ENCODE measurements around the gene MT3. TPM values are rescaled to one million over a fixed set of nuclear protein-coding genes. Genes with fewer than 3 reads are reported as not detected.

MT3 gene
- total and polyA plus RNA-seq, 2 of the 8 experiments (the other 6 are each of a cell fraction or from before 2014, with no cell fraction given), result 0.17 TPM; not detected in 1

DNA sequence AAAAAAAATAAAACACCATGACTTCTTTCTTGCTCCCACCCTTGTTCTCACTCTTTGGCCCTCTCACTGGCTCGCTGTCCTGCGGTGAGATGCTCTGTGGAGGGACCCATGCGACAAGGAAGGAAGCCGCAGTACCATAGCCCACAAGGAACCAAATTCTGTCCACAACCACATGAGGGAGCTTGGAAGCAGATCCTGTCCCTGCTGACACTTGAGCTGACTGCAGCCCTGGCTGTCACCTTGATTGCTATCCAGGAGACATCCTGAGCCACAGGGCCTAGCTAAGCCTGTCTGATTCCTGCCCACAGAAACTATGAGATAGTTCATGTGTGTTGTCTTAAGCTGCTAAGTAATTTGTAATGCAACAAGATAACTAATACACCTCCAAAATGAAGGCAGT is 14.3 kb downstream of the MT3 start:
- 76% methylated on average over 4 of the region's 4 CpGs; no CpG with 5 or more reads in 1 of the 2 experiments for WGBS, 2 experiments (ENCODE audit: extremely low coverage in 1 of 2, insufficient coverage in 1 of 2, insufficient read length in 1 of 2, insufficient replicate concordance in 2 of 2, low coverage in 1 of 2, low lambda C conversion rate in 2 of 2, missing lambda C conversion rate in 1 of 2)
- Histone ChIP-seq H4K20me1 (replicated peaks in 1 of 2; ENCODE audit: control insufficient read depth in 1 of 2, insufficient read depth in 2 of 2, low read length in 2 of 2) (peaks cover 0 to 2% of the 10 kb centered on the region in 2 experiments), H2BK5ac (ENCODE audit: low read depth, low read length) (no peak overlapping the region), H3K36me3 (ENCODE audit: control insufficient read depth in 2 of 4, insufficient read depth in 4 of 4, low read length in 3 of 4) (no peaks in the 10 kb centered on the region), H3K79me1 (ENCODE audit: low read depth, low read length) (no peaks in the 10 kb centered on the region), H4K91ac (replicated peaks; ENCODE audit: insufficient read length, low read length) (no peak overlapping the region), H3K27me3 (replicated peaks in 1 of 4; ENCODE audit: control insufficient read depth in 3 of 4, extremely low read depth in 1 of 4, insufficient read depth in 3 of 4, low read length in 3 of 4) (peaks cover 2 to 25% (median 17%) of the 10 kb centered on the region in 4 experiments), H3K14ac (ENCODE audit: insufficient read length) (no peak overlapping the region), H3K9me3 (ENCODE audit: insufficient read depth in 2 of 2, low read depth in 1 of 2, low read length in 1 of 2) (no peaks in the 10 kb centered on the region), H2BK120ac (replicated peaks; ENCODE audit: low read depth, low read length) (no peak overlapping the region), H3K4me1 (replicated peaks in 1 of 4; ENCODE audit: control insufficient read depth in 3 of 4, insufficient read depth in 4 of 4, low read length in 3 of 4) (peaks cover 0 to 6% (median 3%) of the 10 kb centered on the region in 4 experiments; a peak in 3 of 7 replicates), H2AFZ (ENCODE audit: low read length) (no peak overlapping the region), H3K4me3 (ENCODE audit: extremely low read depth in 1 of 4, insufficient read depth in 2 of 4, low read depth in 3 of 4, low read length in 4 of 4) (no peak overlapping the region), H4K5ac (ENCODE audit: insufficient read length, low read depth, low read length) (no peak overlapping the region), H3K18ac (ENCODE audit: extremely low read depth, low read length) (no peak overlapping the region), H2BK20ac (ENCODE audit: low read length) (no peak overlapping the region), H3K27ac (ENCODE audit: low read depth, low read length) (no peak overlapping the region), H2AK5ac (ENCODE audit: low read depth, low read length) (no peak overlapping the region), H3K23me2 (ENCODE audit: low read depth, low read length) (peaks cover 7% of the 10 kb centered on the region; the same call in 1 of the 2 replicates), H3K79me2 (ENCODE audit: control insufficient read depth in 1 of 2, insufficient read depth in 2 of 2, low read length in 2 of 2) (no peaks in the 10 kb centered on the region), H2BK12ac (ENCODE audit: low read depth, low read length) (no peak overlapping the region), H3K56ac (replicated peaks; ENCODE audit: insufficient read length, low read depth, low read length) (no peak overlapping the region), H2BK15ac (ENCODE audit: low read length) (no peak overlapping the region), H3K4ac (replicated peaks; ENCODE audit: insufficient read length, low read depth, low read length) (no peak overlapping the region), H3K23ac (ENCODE audit: insufficient read length) (no peak overlapping the region), H3K4me2 (ENCODE audit: insufficient read depth in 1 of 2, low read depth in 2 of 2, low read length in 2 of 2) (no peak overlapping the region), H4K8ac (ENCODE audit: extremely low read depth, insufficient read depth, low read length) (no peak overlapping the region), H3K9ac (replicated peaks in 1 of 4; ENCODE audit: extremely low read depth in 1 of 4, low read depth in 3 of 4, low read length in 3 of 4) (no peak overlapping the region)
- DNase-seq (ENCODE audit: low read depth in 1 of 2, low spot score in 2 of 2) (no peak), FAIRE-seq (peak; percentile 28)
- POLR2A ChIA-PET (ENCODE audit: partially characterized antibody), result interaction anchor here (0.7 to 1.0 kb wide), 2 partner anchors 22 to 64 kb away, joined by 3 to 5 read pairs; partner anchors contain the start of genes MT1E and MT1G
- CTCF ChIA-PET (ENCODE audit: partially characterized antibody), result interaction anchor here (0.7 to 9.2 kb wide), 24 partner anchors 8 to 188 kb away, joined by 3 to 85 read pairs (median 4); partner anchors contain the start of genes MT1E and MT3
- TF ChIP-seq, protein P1, sequence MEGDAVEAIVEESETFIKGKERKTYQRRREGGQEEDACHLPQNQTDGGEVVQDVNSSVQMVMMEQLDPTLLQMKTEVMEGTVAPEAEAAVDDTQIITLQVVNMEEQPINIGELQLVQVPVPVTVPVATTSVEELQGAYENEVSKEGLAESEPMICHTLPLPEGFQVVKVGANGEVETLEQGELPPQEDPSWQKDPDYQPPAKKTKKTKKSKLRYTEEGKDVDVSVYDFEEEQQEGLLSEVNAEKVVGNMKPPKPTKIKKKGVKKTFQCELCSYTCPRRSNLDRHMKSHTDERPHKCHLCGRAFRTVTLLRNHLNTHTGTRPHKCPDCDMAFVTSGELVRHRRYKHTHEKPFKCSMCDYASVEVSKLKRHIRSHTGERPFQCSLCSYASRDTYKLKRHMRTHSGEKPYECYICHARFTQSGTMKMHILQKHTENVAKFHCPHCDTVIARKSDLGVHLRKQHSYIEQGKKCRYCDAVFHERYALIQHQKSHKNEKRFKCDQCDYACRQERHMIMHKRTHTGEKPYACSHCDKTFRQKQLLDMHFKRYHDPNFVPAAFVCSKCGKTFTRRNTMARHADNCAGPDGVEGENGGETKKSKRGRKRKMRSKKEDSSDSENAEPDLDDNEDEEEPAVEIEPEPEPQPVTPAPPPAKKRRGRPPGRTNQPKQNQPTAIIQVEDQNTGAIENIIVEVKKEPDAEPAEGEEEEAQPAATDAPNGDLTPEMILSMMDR (IDR thresholded peaks at IDR 0.05; ENCODE audit: control extremely low read depth in 1 of 3, insufficient read depth in 1 of 3, low read depth in 1 of 3, low read length in 3 of 3), result peak; percentile 50 to 70 (median 59)
- TF ChIP-seq RAD21 (IDR thresholded peaks at IDR 0.05 in 1 of 2, conservative IDR thresholded peaks at IDR 0.05 in 1 of 2; ENCODE audit: low read depth in 2 of 2, low read length in 2 of 2), result peak; percentile 59 to 67
- 0 out of 4 replicates have a peak, but pooled peaks of 1 of the 2 experiments have one; percentile 29 for TF ChIP-seq SIN3A (conservative IDR thresholded peaks at IDR 0.05 in 1 of 2, IDR thresholded peaks at IDR 0.05 in 1 of 2; ENCODE audit: low read depth in 1 of 2, low read length in 2 of 2)
- no peak for TF ChIP-seq POLR2A (IDR thresholded peaks at IDR 0.05; ENCODE audit: control extremely low read depth in 1 of 2, low read depth in 2 of 2, low read length in 2 of 2)

Data from H1 (cell line).